PC-9 (cell line): Measurements from ENCODE around the gene S100A6. TPM values are rescaled to one million over a fixed set of nuclear protein-coding genes. Genes with fewer than 3 reads are reported as not detected.
A peak's percentile ranks its signal among the peaks of the same experiment; 100 is the strongest.

ENCODE experiments used
- BruUV-seq: library from RNA; stranded (reverse); fragments of 400-500 nt; replicated peaks from 2 replicates; lab custom pipeline; 2021; lab: Mats Ljungman, UMichigan
- CTCF ChIA-PET: fragments of 300-600 bp; sonication (Branson Sonifier 250); formaldehyde crosslinking; loops from one replicate; lab custom pipeline; 2022; ENCODE audit warnings: antibody characterized with exemption; lab: Charles Lee
- POLR2A ChIA-PET: fragments of 300-600 bp; sonication (Branson Sonifier 250); formaldehyde crosslinking; loops from one replicate; lab custom pipeline; 2022; ENCODE audit warnings: antibody characterized with exemption; ENCODE audit not compliant: unreplicated experiment; lab: Charles Lee
- DNase-seq, 2 experiments: peaks; one replicate each; pipeline versions ENCODE4 v3.0.0 to v3.0.0-alpha.2; 2015 to 2022; ENCODE audit warnings: mixed read lengths in 1 of 2
- H2AFZ ChIP-seq: fragments of 200-600 bp; sonication (generic); 2 replicates; pipeline ENCODE4 v1.8.1; 2017; ENCODE audit warnings: antibody characterized with exemption
- H3F3A ChIP-seq: fragments of 200-600 bp; sonication (generic); 2 replicates; pipeline ENCODE4 v1.8.1; 2017; ENCODE audit warnings: antibody characterized with exemption, mild to moderate bottlenecking, low read depth; ENCODE audit not compliant: insufficient read depth
- H3K27ac ChIP-seq: fragments of 200-600 bp; sonication (generic); 2 replicates; pipeline ENCODE4 v1.6.1; 2016; ENCODE audit warnings: mixed run types
- H3K27me3 ChIP-seq: fragments of 200-600 bp; sonication (generic); 2 replicates; pipeline ENCODE4 v1.6.1; 2016; ENCODE audit warnings: low read depth, mixed run types; ENCODE audit not compliant: insufficient read depth
- H3K36me3 ChIP-seq: fragments of 200-600 bp; sonication (generic); 2 replicates; pipeline ENCODE4 v1.6.1; 2016; ENCODE audit warnings: low read depth, mixed run types
- H3K4me1 ChIP-seq: fragments of 200-600 bp; sonication (generic); replicated peaks from 2 replicates; pipeline ENCODE4 v1.6.1; 2016; ENCODE audit warnings: mixed run types; ENCODE audit not compliant: insufficient read depth
- H3K4me2 ChIP-seq: fragments of 200-600 bp; sonication (generic); 2 replicates; pipeline ENCODE4 v1.6.1; 2017; ENCODE audit warnings: mixed run types
- H3K4me3 ChIP-seq: fragments of 200-600 bp; sonication (generic); 2 replicates; pipeline ENCODE4 v1.6.1; 2016; ENCODE audit warnings: mixed run types
- H3K79me2 ChIP-seq: fragments of 200-600 bp; sonication (generic); 2 replicates; pipeline ENCODE4 v1.6.1; 2017; ENCODE audit warnings: low read depth, mixed run types
- H3K9me2 ChIP-seq: fragments of 200-600 bp; sonication (generic); 2 replicates; pipeline ENCODE4 v1.8.1; 2017; ENCODE audit warnings: mild to moderate bottlenecking; ENCODE audit not compliant: insufficient read depth
- H3K9me3 ChIP-seq: fragments of 200-600 bp; sonication (generic); 2 replicates; pipeline ENCODE4 v1.8.1; 2016; ENCODE audit warnings: low read depth; ENCODE audit not compliant: insufficient read depth
- H4K20me1 ChIP-seq: fragments of 200-600 bp; sonication (generic); 2 replicates; pipeline ENCODE4 v1.8.1; 2017; ENCODE audit not compliant: insufficient read depth
- EZH2 ChIP-seq: fragments of 200-600 bp; sonication (generic); IDR thresholded peaks from 2 replicates; pipeline ENCODE4 v1.8.0; 2017; ENCODE audit warnings: antibody characterized with exemption, low read depth
- intact Hi-C: fragments of 100-400 bp; cut with micrococcal nuclease; formaldehyde crosslinking; loops from one replicate; pipeline ENCODE4 v1.10.0; 2022; ENCODE audit not compliant: unreplicated experiment
- total RNA-seq: library from RNA; stranded (reverse); gene quantifications from 2 replicates; pipeline ENCODE4 v1.2.3, GENCODE V29; 2021
- TF ChIP-seq, protein P1 (sequence below): fragments of 200-600 bp; sonication (generic); conservative IDR thresholded peaks from 2 replicates; pipeline ENCODE4 v1.6.1; 2017; ENCODE audit warnings: mixed run types, antibody characterized with exemption, mild to moderate bottlenecking, moderate library complexity

S100A6 gene
- total RNA-seq, 1 experiment from 2014 or later = 994 TPM

DNA sequence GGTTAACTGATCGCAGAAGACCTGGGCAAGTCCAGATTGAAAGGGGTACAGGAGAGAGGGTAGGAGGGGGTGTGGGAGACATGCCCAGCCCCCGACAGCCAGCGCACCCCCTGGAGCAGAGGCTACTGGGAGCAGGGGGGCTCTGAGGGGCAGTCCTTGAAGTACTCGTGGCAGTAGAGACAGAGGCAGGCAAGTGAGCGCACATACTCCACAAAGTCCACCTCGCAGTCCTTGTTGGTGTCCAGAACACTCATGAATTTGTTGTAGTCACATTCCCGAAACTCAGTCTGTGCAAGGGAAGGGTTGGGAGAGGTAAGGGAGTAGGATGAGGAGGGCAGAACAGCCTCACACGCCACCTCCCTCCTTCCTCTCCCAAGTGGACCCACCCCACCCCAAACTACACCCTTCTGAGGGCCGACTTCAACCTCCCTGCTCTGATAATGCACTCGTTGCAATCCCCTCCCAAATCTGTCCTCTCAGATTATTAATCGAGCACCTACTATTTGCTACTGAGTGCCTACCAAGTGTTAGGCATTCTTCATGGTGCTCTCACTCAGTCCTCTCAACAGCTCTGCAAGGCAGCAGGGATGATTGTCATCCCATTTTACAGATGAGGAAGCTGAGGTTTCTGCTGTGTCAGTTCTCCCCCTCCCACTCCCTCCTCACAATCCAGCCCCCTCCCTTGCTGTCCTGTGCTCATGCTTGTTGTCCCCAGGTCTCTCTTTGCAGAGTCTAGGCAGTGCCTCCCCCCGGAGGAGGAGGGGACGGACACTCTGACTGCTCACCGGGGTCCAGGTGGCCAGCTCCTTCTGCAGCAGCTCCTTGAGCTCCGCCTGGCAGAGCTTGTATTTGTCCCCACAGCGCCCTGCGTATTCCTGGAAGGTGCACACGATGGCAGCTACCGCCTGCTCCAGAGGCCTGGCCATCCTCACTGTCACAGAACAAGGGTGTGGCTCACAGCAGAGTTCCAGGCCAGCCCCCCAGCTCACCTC, 12.1 kb upstream of the S100A6 start:
- no TSS peak for BruUV-seq
- no peak overlapping the region for H2AFZ ChIP-seq
- H3K36me3 ChIP-seq = no peaks in the 10 kb centered on the region
- H3K79me2 ChIP-seq = peaks cover 16% of the 10 kb centered on the region; the same call in 1 of the 2 replicates
- no peaks in the 10 kb centered on the region for H4K20me1 ChIP-seq
- DNase-seq = no peak
- ChIA-PET POLR2A (interaction anchor here (0.6 kb wide), 1 partner anchor 36 kb away, joined by 7 read pairs; no protein-coding TSS in a partner anchor), CTCF (interaction anchor here (0.6 kb wide), 1 partner anchor 15 kb away, joined by 6 read pairs; no protein-coding TSS in a partner anchor)
- no peak overlapping the region for H3K4me2 ChIP-seq
- no peaks in the 10 kb centered on the region for H3K27me3 ChIP-seq
- TF ChIP-seq, protein P1, sequence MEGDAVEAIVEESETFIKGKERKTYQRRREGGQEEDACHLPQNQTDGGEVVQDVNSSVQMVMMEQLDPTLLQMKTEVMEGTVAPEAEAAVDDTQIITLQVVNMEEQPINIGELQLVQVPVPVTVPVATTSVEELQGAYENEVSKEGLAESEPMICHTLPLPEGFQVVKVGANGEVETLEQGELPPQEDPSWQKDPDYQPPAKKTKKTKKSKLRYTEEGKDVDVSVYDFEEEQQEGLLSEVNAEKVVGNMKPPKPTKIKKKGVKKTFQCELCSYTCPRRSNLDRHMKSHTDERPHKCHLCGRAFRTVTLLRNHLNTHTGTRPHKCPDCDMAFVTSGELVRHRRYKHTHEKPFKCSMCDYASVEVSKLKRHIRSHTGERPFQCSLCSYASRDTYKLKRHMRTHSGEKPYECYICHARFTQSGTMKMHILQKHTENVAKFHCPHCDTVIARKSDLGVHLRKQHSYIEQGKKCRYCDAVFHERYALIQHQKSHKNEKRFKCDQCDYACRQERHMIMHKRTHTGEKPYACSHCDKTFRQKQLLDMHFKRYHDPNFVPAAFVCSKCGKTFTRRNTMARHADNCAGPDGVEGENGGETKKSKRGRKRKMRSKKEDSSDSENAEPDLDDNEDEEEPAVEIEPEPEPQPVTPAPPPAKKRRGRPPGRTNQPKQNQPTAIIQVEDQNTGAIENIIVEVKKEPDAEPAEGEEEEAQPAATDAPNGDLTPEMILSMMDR = no peak
- TF ChIP-seq EZH2 = no peak
- H3K4me1 ChIP-seq = peaks cover 66% of the 10 kb centered on the region
- no peak overlapping the region for H3K27ac ChIP-seq
- H3K9me3 ChIP-seq = no peaks in the 10 kb centered on the region
- H3K9me2 ChIP-seq = no peaks in the 10 kb centered on the region
- intact Hi-C loops = loop anchor here (2.0 kb wide), 1 partner anchor 19 kb away; no protein-coding TSS in a partner anchor
- peaks cover 12% of the 10 kb centered on the region for H3F3A ChIP-seq
- no peak overlapping the region for H3K4me3 ChIP-seq

DNA sequence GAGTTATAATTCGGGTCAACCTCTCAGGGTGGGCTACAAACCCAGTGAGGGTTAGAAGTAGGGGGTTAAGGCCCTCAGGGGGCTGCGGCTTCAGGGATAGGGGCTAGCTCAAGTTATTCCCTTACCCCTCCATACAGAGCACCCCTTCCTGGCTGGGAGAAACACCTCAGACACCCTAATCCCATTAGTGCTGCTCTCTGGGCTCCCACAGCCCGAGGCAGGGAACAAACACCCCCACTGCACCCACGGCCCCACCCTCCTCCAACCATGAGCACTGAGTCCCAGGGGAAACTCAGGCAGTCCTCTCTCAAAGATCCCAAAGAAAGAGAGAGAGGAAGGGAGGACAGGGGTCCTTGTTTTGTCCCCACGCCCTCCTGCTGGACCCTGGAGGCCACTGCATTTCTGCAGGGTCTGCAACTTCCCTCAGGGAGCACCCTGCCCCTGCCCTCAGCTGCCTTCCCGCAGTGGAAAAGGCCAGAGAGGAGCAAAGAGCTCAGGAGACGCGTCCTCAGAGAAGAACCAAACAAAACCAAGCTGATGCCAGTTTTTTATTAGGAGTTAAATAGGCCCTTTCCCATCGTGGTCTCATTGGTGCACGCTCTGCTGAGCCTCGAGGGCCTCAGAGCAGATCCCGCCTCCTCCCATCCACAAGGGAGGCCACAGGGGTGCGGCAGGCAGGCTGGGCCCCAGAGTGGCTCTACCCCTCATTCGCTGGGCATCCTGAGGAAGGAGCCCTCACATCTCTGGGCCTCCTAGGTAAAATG, 11.2 kb upstream of the S100A6 start:
- no peaks in the 10 kb centered on the region for H3K27me3 ChIP-seq
- H3K36me3 ChIP-seq = no peaks in the 10 kb centered on the region
- ChIA-PET CTCF (interaction anchor here (0.6 kb wide), 1 partner anchor 9 kb away, joined by 5 read pairs; no protein-coding TSS in a partner anchor), POLR2A (interaction anchor here (2.2 kb wide), 1 partner anchor 19 kb away, joined by 26 read pairs; the partner anchor contains the start of gene S100A2)
- no peak overlapping the region for H2AFZ ChIP-seq
- no peaks in the 10 kb centered on the region for H4K20me1 ChIP-seq
- no peak overlapping the region for H3K4me2 ChIP-seq
- H3K4me1 ChIP-seq = peaks cover 74% of the 10 kb centered on the region
- intact Hi-C loops = no loop called here
- no TSS peak for BruUV-seq
- H3K27ac ChIP-seq = no peak overlapping the region
- H3F3A ChIP-seq = peaks cover 21% of the 10 kb centered on the region
- no peak overlapping the region for H3K4me3 ChIP-seq
- no peak for DNase-seq
- no peak for TF ChIP-seq EZH2
- TF ChIP-seq, protein P1 = no peak
- peaks cover 16% of the 10 kb centered on the region; the same call in 1 of the 2 replicates for H3K79me2 ChIP-seq
- H3K9me3 ChIP-seq = no peaks in the 10 kb centered on the region
- no peaks in the 10 kb centered on the region for H3K9me2 ChIP-seq

DNA sequence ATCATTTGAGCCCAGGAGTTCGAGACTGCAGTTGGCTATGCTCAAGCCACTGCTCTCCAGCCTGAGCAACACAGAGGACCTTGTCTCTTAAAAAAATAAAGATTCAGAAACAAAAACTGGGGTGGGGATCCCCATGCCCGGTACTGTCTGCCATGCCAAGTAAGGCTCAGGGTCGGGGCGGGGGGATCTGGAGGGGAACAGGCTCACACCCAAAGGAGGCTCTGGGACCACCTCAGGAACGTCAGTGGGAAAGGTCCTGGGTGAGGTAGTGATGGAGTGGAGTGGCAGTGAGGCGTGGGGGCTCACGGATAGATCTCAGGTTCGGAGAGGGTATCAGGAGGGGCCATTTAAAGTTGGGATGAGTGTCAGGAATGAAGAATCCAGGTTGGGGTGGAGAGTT, 10.6 kb upstream of the S100A6 start:
- Histone ChIP-seq H3K79me2 (peaks cover 16% of the 10 kb centered on the region; the same call in 1 of the 2 replicates), H3K4me2 (no peak overlapping the region), H4K20me1 (no peaks in the 10 kb centered on the region), H3K4me3 (no peak overlapping the region), H2AFZ (no peak overlapping the region), H3K27me3 (no peaks in the 10 kb centered on the region), H3K36me3 (no peaks in the 10 kb centered on the region), H3F3A (peaks cover 27% of the 10 kb centered on the region), H3K27ac (peak overlapping the region; percentile 67; the same call in 1 of the 2 replicates), H3K4me1 (peaks cover 81% of the 10 kb centered on the region), H3K9me2 (no peaks in the 10 kb centered on the region), H3K9me3 (no peaks in the 10 kb centered on the region)
- ChIA-PET CTCF (interaction anchor here (0.6 to 1.0 kb wide), 2 partner anchors 9 to 35 kb away, joined by 4 to 5 read pairs; no protein-coding TSS in a partner anchor), POLR2A (interaction anchor here (0.6 to 2.2 kb wide), 2 partner anchors 20 to 22 kb away, joined by 3 to 26 read pairs; partner anchors contain the start of gene S100A2)
- BruUV-seq = no TSS peak
- intact Hi-C loops = no loop called here
- TF ChIP-seq, protein P1 = no peak
- TF ChIP-seq EZH2 = no peak
- no peak for DNase-seq
